Measurements from ENCODE around the gene PTGS1. TPM values are rescaled to one million over a fixed set of nuclear protein-coding genes. Genes with fewer than 3 reads are reported as not detected.

The PTGS1 gene
- total and polyA plus RNA-seq, 2 donors (not counting 1 experiment from before 2014, with no cell fraction given), result 9.5 to 15.3 TPM

DNA sequence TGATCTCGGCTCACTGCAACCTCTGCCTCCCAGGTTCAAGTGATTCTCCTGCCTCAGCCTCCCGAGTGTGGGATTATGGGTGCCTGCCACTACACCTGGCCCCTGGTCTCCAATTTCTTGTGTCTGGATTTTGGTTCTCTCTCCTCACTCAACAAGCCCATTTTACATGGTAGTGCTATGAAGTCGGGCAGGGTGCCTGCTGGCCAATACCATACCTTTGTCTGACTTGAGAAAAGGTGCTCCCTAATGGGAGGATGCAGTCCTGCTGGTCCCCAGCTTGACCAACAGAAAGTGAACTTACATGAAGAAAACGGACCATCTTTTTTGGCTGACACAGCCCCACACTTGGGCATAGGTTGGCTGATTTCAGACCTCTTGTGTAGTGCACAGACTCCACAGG, 21.6 kb upstream of the PTGS1 start:
- H3K79me2 ChIP-seq (ENCODE audit: control insufficient read depth, insufficient read depth, low read length), result no peaks in the 10 kb centered on the region
- CTCF ChIA-PET, result interaction anchor here (1.0 to 15.5 kb wide), 10 partner anchors 9 to 252 kb away, joined by 3 to 323 read pairs (median 11); partner anchors contain the start of genes MORN5, NDUFA8 and PTGS1
- H3K9ac ChIP-seq (ENCODE audit: low read length), result no peak overlapping the region
- no peaks in the 10 kb centered on the region for H3K36me3 ChIP-seq (replicated peaks in 1 of 2; ENCODE audit: control extremely low read depth in 1 of 2, control insufficient read depth in 1 of 2, extremely low read depth in 1 of 2, insufficient read depth in 2 of 2, low read length in 1 of 2)
- H3K27me3 ChIP-seq (replicated peaks in 1 of 4; ENCODE audit: control extremely low read depth in 1 of 4, control insufficient read depth in 3 of 4, insufficient read depth in 4 of 4, low read length in 3 of 4), result peaks cover 0 to 35% (median 12%) of the 10 kb centered on the region in 4 experiments
- peaks cover 4% of the 10 kb centered on the region for H3K9me3 Mint-ChIP-seq (ENCODE audit: insufficient read depth)
- H3K4me2 ChIP-seq (replicated peaks; ENCODE audit: low read depth, low read length, poor library complexity, severe bottlenecking), result no peak overlapping the region
- no peak overlapping the region for H3K4me3 Mint-ChIP-seq
- no peak overlapping the region for H2AFZ ChIP-seq (ENCODE audit: insufficient read depth, low read depth, low read length, poor library complexity, severe bottlenecking)
- peaks cover 6% of the 10 kb centered on the region for H3K4me1 Mint-ChIP-seq
- ATAC-seq (ENCODE audit: low read depth) (no peak), DNase-seq (no peak)
- intact Hi-C loops (cut with micrococcal nuclease), result no loop called here
- 88% methylated on average over 2 of the region's 4 CpGs for WGBS (ENCODE audit: insufficient coverage)
- H4K20me1 ChIP-seq (ENCODE audit: control insufficient read depth, insufficient read depth, low read length, poor library complexity, severe bottlenecking), result no peaks in the 10 kb centered on the region
- no peak overlapping the region for H3K4me3 ChIP-seq (ENCODE audit: control extremely low read depth in 1 of 5, extremely low read depth in 1 of 5, insufficient read depth in 1 of 5, low read depth in 2 of 5, low read length in 4 of 5)
- H3K27me3 Mint-ChIP-seq, result peaks cover 39% of the 10 kb centered on the region
- TF ChIP-seq, protein P1, sequence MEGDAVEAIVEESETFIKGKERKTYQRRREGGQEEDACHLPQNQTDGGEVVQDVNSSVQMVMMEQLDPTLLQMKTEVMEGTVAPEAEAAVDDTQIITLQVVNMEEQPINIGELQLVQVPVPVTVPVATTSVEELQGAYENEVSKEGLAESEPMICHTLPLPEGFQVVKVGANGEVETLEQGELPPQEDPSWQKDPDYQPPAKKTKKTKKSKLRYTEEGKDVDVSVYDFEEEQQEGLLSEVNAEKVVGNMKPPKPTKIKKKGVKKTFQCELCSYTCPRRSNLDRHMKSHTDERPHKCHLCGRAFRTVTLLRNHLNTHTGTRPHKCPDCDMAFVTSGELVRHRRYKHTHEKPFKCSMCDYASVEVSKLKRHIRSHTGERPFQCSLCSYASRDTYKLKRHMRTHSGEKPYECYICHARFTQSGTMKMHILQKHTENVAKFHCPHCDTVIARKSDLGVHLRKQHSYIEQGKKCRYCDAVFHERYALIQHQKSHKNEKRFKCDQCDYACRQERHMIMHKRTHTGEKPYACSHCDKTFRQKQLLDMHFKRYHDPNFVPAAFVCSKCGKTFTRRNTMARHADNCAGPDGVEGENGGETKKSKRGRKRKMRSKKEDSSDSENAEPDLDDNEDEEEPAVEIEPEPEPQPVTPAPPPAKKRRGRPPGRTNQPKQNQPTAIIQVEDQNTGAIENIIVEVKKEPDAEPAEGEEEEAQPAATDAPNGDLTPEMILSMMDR (IDR thresholded peaks at IDR 0.05), result no peak
- TF ChIP-seq EZH2 (IDR thresholded peaks at IDR 0.05; ENCODE audit: borderline replicate concordance, insufficient read depth, low read depth, low read length, poor library complexity, severe bottlenecking), result no peak
- peaks cover 9 to 12% of the 10 kb centered on the region in 2 donors for H3K4me1 ChIP-seq (ENCODE audit: control insufficient read depth in 2 of 2, insufficient read depth in 2 of 2, low read length in 2 of 2)
- H3K27ac Mint-ChIP-seq, result no peak overlapping the region
- no peak overlapping the region for H3K27ac ChIP-seq (ENCODE audit: low read length in 2 of 2)
- POLR2A ChIA-PET, result no interaction called here
- peaks cover 0 to 20% (median 0%) of the 10 kb centered on the region in 3 donors for H3K9me3 ChIP-seq (ENCODE audit: control extremely low read depth in 1 of 3, control insufficient read depth in 2 of 3, insufficient read depth in 1 of 3, low read length in 2 of 3)

DNA sequence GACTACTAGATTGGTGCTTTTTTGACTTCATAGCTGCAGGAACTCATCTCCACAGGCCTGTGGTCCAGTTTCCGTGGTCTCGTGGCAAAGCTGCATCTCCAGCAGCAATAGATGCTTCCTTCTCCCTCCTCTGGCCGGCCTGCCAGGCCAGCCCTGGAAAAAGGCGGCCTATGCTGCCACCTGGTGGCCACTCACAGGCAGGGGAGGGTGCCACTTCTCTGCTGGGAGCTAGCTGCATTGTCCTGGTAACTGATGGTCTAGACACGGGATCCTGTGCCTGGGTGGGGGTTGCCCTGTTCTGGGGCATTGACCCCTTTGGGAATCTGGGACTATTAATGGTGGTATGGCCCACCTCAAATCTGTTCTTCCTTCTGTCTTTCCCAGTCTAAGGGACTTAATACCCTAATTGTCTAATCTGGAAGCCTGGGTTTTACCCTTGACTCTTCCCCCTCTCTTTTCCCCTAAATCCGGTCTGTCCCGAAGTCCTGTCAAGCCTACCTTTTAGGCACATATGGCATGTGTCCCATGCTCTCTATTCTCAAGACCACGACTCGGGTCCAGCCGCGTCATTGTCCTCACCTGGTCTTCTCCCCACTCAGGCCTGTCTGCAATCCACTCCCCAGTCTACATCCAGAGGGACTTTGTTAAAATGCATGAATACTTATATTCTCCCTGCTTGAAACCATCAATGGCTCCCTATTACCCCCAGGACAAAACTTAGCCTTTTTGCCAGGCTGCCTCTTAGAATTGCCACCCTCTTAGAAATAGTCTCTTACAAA, 20.1 kb upstream of the PTGS1 start:
- H3K36me3 ChIP-seq (replicated peaks in 1 of 2; ENCODE audit: control extremely low read depth in 1 of 2, control insufficient read depth in 1 of 2, extremely low read depth in 1 of 2, insufficient read depth in 2 of 2, low read length in 1 of 2), result no peaks in the 10 kb centered on the region
- intact Hi-C loops (cut with micrococcal nuclease), result loop anchor here (1.0 kb wide), 2 partner anchors 103 to 251 kb away; no protein-coding TSS in a partner anchor
- H3K9ac ChIP-seq (ENCODE audit: low read length), result no peak overlapping the region
- Mint-ChIP-seq H3K27me3 (peaks cover 30% of the 10 kb centered on the region), H3K4me1 (peaks cover 6% of the 10 kb centered on the region), H3K4me3 (no peak overlapping the region), H3K27ac (no peak overlapping the region), H3K9me3 (ENCODE audit: insufficient read depth) (peaks cover 4% of the 10 kb centered on the region)
- WGBS (ENCODE audit: insufficient coverage), result 45% methylated on average over 10 of the region's 11 CpGs
- H3K27ac ChIP-seq (ENCODE audit: low read length in 2 of 2), result no peak overlapping the region
- H3K4me2 ChIP-seq (replicated peaks; ENCODE audit: low read depth, low read length, poor library complexity, severe bottlenecking), result no peak overlapping the region
- H4K20me1 ChIP-seq (ENCODE audit: control insufficient read depth, insufficient read depth, low read length, poor library complexity, severe bottlenecking), result no peaks in the 10 kb centered on the region
- no peaks in the 10 kb centered on the region for H3K79me2 ChIP-seq (ENCODE audit: control insufficient read depth, insufficient read depth, low read length)
- no peak overlapping the region for H3K4me3 ChIP-seq (ENCODE audit: control extremely low read depth in 1 of 5, extremely low read depth in 1 of 5, insufficient read depth in 1 of 5, low read depth in 2 of 5, low read length in 4 of 5)
- peaks cover 0 to 35% (median 12%) of the 10 kb centered on the region in 4 experiments for H3K27me3 ChIP-seq (replicated peaks in 1 of 4; ENCODE audit: control extremely low read depth in 1 of 4, control insufficient read depth in 3 of 4, insufficient read depth in 4 of 4, low read length in 3 of 4)
- ChIA-PET CTCF (interaction anchor here (0.6 to 15.5 kb wide), 44 partner anchors 11 to 1031 kb away, joined by 3 to 323 read pairs (median 4); partner anchors contain the start of genes MRRF, PTGS1 and RBM18), POLR2A (interaction anchor here (0.5 to 1.1 kb wide), 3 partner anchors 20 to 1004 kb away, joined by 3 to 7 read pairs (median 5); partner anchors contain the start of gene PTGS1)
- TF ChIP-seq, protein P1 (IDR thresholded peaks at IDR 0.05), result peak; percentile 93
- no peak for TF ChIP-seq EZH2 (IDR thresholded peaks at IDR 0.05; ENCODE audit: borderline replicate concordance, insufficient read depth, low read depth, low read length, poor library complexity, severe bottlenecking)
- H3K4me1 ChIP-seq (ENCODE audit: control insufficient read depth in 2 of 2, insufficient read depth in 2 of 2, low read length in 2 of 2), result peaks cover 9 to 12% of the 10 kb centered on the region in 2 donors
- H2AFZ ChIP-seq (ENCODE audit: insufficient read depth, low read depth, low read length, poor library complexity, severe bottlenecking), result no peak overlapping the region
- ATAC-seq (ENCODE audit: low read depth), result peak; percentile 86
- peak; percentile 81 for DNase-seq
- peaks cover 0 to 22% (median 0%) of the 10 kb centered on the region in 3 donors for H3K9me3 ChIP-seq (ENCODE audit: control extremely low read depth in 1 of 3, control insufficient read depth in 2 of 3, insufficient read depth in 1 of 3, low read length in 2 of 3)
